HEK293 (cell line): Measurements from ENCODE around the gene L2HGDH.

Experiments
- YY1 ChIP-seq: fragments of 450-650 bp; formaldehyde crosslinking; IDR thresholded peaks from 2 replicates; pipeline ENCODE4 v1.5.1; 2018; ENCODE audit warnings: missing biosample characterization, missing genetic modification characterization
- ZNF114 ChIP-seq: fragments of 450-650 bp; formaldehyde crosslinking; IDR thresholded peaks from 2 replicates; pipeline ENCODE4 v1.5.0; 2017; ENCODE audit warnings: missing biosample characterization, missing genetic modification characterization
- ZNF292 ChIP-seq: fragments of 450-650 bp; formaldehyde crosslinking; IDR thresholded peaks from 2 replicates; pipeline ENCODE4 v1.5.1; 2016; ENCODE audit warnings: low read depth, missing biosample characterization, missing genetic modification characterization, borderline replicate concordance
- ZNF324 ChIP-seq: fragments of 450-650 bp; formaldehyde crosslinking; IDR thresholded peaks from 2 replicates; pipeline ENCODE4 v1.5.1; 2016; ENCODE audit warnings: missing biosample characterization, missing genetic modification characterization
- ZNF701 ChIP-seq: fragments of 450-650 bp; formaldehyde crosslinking; IDR thresholded peaks from 2 replicates; pipeline ENCODE4 v1.5.1; 2016; ENCODE audit warnings: missing biosample characterization, missing genetic modification characterization
- ZNF76 ChIP-seq: fragments of 450-650 bp; formaldehyde crosslinking; IDR thresholded peaks from 2 replicates; pipeline ENCODE4; 2016; ENCODE audit warnings: low read depth, missing biosample characterization, missing genetic modification characterization, borderline replicate concordance
- ZNF830 ChIP-seq: fragments of 450-650 bp; IDR thresholded peaks from 2 replicates; pipeline ENCODE4 v1.5.0; 2018; ENCODE audit warnings: missing biosample characterization, missing genetic modification characterization, low read depth, mild to moderate bottlenecking, moderate library complexity
- ZNF837 ChIP-seq: fragments of 450-650 bp; formaldehyde crosslinking; IDR thresholded peaks from 2 replicates; pipeline ENCODE4 v1.5.1; 2016; ENCODE audit warnings: missing biosample characterization, missing genetic modification characterization
- TF ChIP-seq, protein P1 (sequence below): fragments of 450-650 bp; formaldehyde crosslinking; IDR thresholded peaks from 2 replicates; pipeline ENCODE4 v1.5.1; 2016; ENCODE audit warnings: missing biosample characterization, missing genetic modification characterization
- TF ChIP-seq, protein P2 (sequence below): fragments of 450-650 bp; formaldehyde crosslinking; IDR thresholded peaks from 2 replicates; pipeline ENCODE4 v1.5.1; 2016; ENCODE audit warnings: missing biosample characterization, missing genetic modification characterization, low read depth
- TF ChIP-seq, protein P3 (sequence below): fragments of 450-650 bp; formaldehyde crosslinking; IDR thresholded peaks from 2 replicates; pipeline ENCODE4 v1.5.1; 2017; ENCODE audit warnings: missing biosample characterization, missing genetic modification characterization
- TF ChIP-seq, protein P4 (sequence below): fragments of 450-650 bp; formaldehyde crosslinking; IDR thresholded peaks from 2 replicates; pipeline ENCODE4 v1.5.1; 2016; ENCODE audit warnings: missing biosample characterization, missing genetic modification characterization
- TF ChIP-seq, protein P5 (sequence below): fragments of 450-650 bp; formaldehyde crosslinking; IDR thresholded peaks from 2 replicates; pipeline ENCODE4 v1.5.1; 2017; ENCODE audit warnings: missing biosample characterization, mild to moderate bottlenecking, missing genetic modification characterization, moderate library complexity

DNA sequence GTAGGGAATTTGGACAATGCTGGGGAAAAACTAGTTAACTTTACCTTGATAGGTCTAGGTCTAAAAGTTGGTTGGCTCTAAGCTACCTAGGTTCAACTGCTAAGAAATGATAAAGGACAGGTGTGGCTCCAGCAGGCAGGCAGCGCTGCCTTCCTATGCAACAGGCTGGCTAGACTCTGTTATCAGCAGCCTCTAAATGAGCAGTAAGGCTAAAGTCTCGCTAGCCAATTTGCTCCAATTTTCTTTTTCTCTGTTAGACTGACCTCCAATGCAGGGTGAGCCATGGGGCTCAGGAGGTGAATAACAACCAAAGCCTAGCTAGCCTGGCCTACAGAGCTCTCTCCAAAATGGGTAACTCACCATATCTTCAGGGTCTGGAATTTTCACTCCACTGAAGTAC is 26.6 kb upstream of the L2HGDH start:
- TF ChIP-seq, protein P1, sequence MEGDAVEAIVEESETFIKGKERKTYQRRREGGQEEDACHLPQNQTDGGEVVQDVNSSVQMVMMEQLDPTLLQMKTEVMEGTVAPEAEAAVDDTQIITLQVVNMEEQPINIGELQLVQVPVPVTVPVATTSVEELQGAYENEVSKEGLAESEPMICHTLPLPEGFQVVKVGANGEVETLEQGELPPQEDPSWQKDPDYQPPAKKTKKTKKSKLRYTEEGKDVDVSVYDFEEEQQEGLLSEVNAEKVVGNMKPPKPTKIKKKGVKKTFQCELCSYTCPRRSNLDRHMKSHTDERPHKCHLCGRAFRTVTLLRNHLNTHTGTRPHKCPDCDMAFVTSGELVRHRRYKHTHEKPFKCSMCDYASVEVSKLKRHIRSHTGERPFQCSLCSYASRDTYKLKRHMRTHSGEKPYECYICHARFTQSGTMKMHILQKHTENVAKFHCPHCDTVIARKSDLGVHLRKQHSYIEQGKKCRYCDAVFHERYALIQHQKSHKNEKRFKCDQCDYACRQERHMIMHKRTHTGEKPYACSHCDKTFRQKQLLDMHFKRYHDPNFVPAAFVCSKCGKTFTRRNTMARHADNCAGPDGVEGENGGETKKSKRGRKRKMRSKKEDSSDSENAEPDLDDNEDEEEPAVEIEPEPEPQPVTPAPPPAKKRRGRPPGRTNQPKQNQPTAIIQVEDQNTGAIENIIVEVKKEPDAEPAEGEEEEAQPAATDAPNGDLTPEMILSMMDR (tag by site-specific recombination): no peak
- TF ChIP-seq ZNF830 (tag by site-specific recombination): no peak
- TF ChIP-seq ZNF292: no peak
- TF ChIP-seq, protein P2, sequence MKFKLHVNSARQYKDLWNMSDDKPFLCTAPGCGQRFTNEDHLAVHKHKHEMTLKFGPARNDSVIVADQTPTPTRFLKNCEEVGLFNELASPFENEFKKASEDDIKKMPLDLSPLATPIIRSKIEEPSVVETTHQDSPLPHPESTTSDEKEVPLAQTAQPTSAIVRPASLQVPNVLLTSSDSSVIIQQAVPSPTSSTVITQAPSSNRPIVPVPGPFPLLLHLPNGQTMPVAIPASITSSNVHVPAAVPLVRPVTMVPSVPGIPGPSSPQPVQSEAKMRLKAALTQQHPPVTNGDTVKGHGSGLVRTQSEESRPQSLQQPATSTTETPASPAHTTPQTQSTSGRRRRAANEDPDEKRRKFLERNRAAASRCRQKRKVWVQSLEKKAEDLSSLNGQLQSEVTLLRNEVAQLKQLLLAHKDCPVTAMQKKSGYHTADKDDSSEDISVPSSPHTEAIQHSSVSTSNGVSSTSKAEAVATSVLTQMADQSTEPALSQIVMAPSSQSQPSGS (tag by site-specific recombination): no peak
- no peak for TF ChIP-seq ZNF114
- TF ChIP-seq, protein P3, sequence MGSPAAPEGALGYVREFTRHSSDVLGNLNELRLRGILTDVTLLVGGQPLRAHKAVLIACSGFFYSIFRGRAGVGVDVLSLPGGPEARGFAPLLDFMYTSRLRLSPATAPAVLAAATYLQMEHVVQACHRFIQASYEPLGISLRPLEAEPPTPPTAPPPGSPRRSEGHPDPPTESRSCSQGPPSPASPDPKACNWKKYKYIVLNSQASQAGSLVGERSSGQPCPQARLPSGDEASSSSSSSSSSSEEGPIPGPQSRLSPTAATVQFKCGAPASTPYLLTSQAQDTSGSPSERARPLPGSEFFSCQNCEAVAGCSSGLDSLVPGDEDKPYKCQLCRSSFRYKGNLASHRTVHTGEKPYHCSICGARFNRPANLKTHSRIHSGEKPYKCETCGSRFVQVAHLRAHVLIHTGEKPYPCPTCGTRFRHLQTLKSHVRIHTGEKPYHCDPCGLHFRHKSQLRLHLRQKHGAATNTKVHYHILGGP: no peak
- no peak for TF ChIP-seq YY1 (tag by site-specific recombination)
- TF ChIP-seq, protein P4, sequence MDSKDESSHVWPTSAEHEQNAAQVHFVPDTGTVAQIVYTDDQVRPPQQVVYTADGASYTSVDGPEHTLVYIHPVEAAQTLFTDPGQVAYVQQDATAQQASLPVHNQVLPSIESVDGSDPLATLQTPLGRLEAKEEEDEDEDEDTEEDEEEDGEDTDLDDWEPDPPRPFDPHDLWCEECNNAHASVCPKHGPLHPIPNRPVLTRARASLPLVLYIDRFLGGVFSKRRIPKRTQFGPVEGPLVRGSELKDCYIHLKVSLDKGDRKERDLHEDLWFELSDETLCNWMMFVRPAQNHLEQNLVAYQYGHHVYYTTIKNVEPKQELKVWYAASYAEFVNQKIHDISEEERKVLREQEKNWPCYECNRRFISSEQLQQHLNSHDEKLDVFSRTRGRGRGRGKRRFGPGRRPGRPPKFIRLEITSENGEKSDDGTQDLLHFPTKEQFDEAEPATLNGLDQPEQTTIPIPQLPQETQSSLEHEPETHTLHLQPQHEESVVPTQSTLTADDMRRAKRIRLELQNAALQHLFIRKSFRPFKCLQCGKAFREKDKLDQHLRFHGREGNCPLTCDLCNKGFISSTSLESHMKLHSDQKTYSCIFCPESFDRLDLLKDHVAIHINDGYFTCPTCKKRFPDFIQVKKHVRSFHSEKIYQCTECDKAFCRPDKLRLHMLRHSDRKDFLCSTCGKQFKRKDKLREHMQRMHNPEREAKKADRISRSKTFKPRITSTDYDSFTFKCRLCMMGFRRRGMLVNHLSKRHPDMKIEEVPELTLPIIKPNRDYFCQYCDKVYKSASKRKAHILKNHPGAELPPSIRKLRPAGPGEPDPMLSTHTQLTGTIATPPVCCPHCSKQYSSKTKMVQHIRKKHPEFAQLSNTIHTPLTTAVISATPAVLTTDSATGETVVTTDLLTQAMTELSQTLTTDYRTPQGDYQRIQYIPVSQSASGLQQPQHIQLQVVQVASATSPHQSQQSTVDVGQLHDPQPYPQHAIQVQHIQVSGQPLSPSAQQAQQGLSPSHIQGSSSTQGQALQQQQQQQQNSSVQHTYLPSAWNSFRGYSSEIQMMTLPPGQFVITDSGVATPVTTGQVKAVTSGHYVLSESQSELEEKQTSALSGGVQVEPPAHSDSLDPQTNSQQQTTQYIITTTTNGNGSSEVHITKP (tag by site-specific recombination): no peak
- no peak for TF ChIP-seq ZNF76
- no peak for TF ChIP-seq ZNF701 (tag by site-specific recombination)
- TF ChIP-seq, protein P5, sequence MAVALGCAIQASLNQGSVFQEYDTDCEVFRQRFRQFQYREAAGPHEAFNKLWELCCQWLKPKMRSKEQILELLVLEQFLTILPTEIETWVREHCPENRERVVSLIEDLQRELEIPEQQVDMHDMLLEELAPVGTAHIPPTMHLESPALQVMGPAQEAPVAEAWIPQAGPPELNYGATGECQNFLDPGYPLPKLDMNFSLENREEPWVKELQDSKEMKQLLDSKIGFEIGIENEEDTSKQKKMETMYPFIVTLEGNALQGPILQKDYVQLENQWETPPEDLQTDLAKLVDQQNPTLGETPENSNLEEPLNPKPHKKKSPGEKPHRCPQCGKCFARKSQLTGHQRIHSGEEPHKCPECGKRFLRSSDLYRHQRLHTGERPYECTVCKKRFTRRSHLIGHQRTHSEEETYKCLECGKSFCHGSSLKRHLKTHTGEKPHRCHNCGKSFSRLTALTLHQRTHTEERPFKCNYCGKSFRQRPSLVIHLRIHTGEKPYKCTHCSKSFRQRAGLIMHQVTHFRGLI (tag by site-specific recombination): no peak
- no peak for TF ChIP-seq ZNF324 (tag by site-specific recombination)
- TF ChIP-seq ZNF837 (tag by site-specific recombination): no peak
